ENCODE measurements around the gene FAM200B.
"Not testable (repeated sequence)": the region's sequence is repeated elsewhere in the genome, so short reads cannot be mapped to it uniquely, and the experiment has no call there.

Gene FAM200B

DNA sequence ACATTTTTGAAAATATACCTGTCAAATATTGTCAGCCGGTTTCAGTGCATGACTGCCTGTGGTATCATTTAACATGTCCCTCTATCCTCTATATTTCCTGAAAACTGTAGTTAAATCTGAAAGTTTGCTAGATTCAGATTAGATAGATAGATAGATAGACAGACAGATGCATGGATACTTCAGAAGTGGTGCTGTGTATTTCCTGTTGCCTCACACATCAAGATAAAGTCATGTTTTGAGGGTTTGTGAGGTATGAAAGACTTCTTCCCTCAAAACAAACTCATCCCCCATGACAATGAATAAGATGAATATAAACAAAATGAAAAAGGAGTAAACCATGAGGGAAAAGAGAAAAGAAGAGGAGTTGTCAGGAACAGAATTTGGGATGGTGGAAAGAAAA, 15.2 kb downstream of the FAM200B start:
- DNase-seq (ENCODE audit: low spot score): no peak

DNA sequence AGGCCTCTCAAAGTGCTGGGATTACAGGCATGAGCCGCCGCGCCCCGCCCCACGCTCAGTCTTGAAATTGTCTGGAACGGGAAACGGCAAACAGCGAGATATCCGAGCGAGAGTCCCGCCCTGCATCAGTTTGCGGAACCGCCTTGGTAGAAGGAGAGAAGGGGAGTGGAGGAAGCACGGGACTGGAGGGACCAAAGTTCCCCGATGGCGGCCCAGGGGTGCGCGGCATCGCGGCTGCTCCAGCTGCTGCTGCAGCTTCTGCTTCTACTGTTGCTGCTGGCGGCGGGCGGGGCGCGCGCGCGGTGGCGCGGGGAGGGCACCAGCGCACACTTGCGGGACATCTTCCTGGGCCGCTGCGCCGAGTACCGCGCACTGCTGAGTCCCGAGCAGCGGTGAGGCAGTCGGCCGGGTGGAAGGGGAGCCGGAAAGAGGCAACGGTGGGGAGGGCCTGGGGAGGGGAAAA, 21.3 kb downstream of the FAM200B start, which contains the start of gene BST1:
BST1 (plus strand) TSS at position 125 of the 463 bp plus-strand sequence; CDS start at position 205, 80 bp downstream.
- DNase-seq (ENCODE audit: low spot score): no peak

DNA sequence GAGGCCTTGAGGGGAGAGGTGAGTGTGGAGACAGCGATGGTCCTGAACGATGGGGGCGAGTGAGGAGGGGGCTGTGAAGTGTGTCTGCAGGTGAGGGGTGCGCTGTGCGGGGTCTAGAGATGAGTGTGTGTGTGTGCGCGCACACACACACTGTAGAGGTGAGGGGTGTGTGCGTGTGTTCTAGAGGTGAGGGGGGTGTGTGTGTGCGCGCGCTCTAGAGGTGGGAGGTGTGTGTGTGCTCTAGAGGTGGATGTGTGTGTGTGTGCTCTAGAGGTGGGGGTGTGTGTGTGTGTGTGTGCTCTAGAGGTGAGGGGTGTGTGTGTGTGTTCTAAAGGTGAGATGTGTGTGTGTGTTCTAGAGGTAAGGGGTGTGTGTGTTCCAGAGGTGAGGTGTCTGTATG, 21.8 kb downstream of the FAM200B start:
- no peak for DNase-seq (ENCODE audit: low spot score)

DNA sequence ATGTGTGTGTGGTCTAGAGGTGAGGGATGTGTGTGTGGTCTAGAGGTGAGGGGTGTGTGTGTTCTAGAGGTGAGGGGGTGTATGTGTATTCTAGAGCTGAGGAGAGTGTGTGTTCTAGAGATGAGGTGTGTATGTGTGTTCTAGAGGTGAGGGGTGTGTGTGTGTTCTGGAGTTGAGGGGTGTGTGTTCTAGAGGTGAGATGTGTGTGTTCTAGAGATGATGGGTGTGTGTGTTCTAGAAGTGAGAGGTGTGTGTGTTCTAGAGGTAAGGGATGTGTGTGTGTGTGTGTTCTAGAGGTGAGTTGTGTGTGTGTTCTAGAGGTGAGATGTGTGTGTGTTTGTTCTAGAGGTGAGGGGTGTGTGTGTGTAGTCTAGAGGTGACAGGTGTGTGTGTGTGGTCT, 22.5 kb downstream of the FAM200B start:
- DNase-seq (ENCODE audit: low spot score): no peak

DNA sequence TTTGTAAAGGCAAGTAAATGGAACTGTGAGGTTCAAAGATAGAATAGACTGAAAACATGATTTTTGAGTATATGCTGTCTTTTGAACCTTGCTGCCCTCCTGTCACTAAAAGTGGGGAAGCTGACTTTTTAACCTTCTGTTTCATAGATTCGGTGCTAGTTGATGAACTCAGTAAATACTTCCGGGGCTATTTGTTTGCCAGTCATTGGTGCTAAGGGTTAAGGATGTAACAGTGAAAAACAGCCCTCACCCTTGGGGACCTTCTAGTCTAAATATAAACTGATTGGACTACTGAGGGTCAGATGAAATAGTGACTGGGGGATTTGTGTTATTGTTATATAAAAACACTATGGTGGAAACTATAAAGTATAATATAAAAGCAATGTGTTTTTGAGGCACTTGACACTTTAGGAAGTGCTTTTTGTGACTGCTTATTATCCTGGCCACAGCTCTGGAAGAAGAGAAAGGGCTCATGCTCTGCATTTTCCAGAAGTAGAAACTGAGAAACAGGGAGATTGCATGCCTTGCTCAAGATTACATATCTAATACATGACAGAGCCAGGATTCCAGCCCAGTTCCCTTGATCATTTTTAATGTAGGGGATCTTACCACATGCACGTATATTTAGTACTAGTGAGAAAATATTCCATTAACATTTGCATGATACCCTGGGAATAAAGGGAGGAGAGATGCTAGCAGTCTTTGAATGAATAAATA, 25.2 kb downstream of the FAM200B start:
- no peak for DNase-seq (ENCODE audit: low spot score)

DNA sequence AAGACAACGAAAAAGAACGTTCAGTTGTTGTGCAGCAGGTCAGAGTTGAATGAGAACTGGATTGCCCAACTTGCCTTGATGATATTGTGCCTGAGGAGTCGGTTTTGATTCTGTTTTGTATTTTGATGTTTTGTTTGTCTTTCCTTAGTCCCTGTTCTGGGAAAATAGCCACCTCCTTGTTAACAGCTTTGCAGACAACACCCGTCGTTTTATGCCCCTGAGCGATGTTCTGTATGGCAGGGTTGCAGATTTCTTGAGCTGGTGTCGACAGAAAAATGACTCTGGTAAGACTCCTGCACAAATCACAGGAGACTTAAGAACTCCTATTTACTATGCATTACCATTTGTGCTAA, 25.7 kb downstream of the FAM200B start:
- DNase-seq (ENCODE audit: low spot score): no peak

DNA sequence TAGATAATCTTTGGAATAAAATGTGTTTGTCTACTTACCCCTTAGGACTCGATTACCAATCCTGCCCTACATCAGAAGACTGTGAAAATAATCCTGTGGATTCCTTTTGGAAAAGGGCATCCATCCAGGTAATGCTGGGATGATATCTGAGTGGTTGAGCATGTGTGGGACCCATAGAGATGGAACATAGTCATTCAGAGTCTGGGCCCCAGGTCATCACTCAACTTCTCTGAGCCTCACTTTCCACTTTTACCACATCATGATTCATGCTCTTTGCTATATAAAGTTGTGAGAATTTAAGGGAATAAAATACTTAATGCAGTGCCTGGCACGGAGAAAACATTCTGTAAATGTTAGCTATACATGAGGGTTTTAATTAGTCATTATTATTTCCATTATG, 30.1 kb downstream of the FAM200B start:
- DNase-seq (ENCODE audit: low spot score): no peak

DNA sequence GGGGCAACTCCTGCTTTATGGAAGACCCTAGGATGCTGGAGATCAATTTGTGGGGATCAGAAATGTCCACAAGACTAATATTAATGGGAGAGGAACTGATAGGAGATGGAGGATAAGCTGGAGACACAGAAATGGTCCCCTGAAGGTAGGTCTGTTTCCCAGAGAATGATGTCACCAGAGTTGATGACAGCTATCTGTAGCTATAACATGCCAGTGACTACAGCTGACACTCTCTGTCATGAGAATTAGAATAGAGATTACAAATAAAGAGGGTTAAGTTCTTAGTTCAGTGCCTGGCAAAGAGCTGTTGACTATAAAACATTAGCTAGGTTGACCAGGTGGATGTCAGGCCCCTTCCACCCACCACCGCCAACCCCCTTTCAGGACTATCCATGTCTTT, 30.6 kb downstream of the FAM200B start:
- DNase-seq (ENCODE audit: low spot score): no peak

DNA sequence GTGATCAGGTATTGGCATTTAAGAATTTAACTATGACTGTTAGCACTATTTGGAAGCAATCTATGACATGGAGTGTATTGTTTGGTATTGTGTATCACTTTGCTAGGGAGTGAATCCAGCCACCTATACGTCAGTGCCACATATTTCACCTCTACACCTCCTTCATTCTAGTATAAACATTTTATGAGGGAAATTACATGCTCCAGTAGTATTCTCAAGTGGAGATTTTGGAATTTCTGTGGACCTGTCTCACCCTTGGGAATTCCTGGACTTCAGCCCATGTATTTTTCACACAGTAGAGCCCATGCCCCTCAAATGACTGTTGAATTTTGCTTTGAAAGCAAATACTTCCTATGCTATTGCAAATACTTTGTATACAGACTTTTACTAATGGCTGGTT, 32.5 kb downstream of the FAM200B start:
- no peak for DNase-seq (ENCODE audit: low spot score)

DNA sequence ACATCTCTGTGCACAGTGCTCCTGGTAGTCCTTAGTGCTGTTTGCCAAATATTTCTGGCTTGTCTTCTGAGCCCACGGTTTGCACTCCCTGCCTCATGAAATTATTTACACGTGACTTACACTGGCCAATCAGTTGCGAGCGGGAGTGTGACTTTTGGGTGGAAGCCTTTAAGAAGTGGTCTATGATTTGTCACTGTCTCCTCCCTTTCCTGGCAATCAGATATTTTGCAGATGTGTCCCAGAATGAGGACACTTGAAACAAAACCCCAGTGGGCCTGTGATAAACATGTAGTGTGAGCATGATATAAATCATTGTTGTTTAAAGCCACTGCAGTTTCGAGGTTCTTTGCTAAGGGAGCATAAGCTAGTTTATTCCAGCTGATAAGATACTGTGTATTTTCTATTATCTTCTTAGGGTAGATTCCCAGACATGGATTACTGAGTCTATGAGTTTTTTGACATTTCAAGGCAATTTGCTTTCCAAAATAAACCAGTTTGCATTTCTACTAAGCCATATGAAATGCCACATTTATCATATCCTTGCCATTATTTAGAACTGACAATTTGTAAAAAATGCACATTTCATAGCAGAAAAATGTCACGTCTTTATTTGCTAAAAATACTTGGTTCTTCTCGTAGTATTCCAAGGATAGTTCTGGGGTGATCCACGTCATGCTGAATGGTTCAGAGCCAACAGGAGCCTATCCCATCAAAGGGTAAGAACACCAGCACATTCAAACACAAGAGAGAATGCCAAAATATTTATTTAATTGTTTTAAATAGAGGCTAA, 33.2 kb downstream of the FAM200B start:
- DNase-seq (ENCODE audit: low spot score): no peak

DNA sequence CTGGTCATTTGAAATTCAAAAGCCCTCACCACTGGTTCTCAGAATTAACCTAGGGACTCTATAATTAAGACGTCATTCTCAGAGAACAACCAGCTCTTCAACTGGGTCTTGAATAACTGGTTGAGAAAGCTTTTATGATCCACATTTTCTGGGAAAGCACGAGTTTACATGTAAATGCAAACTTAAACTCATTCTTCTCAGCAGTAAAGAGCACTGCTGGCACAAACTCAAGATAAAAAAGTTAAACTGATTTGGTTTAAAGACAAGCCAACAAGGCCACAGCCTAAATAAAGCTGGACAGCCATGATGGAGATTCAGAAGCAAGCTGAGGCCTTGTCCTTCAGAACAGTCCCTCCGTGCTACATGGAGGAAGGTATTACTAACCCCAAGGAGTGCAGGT, 34.5 kb downstream of the FAM200B start:
- DNase-seq (ENCODE audit: low spot score): no peak

DNA sequence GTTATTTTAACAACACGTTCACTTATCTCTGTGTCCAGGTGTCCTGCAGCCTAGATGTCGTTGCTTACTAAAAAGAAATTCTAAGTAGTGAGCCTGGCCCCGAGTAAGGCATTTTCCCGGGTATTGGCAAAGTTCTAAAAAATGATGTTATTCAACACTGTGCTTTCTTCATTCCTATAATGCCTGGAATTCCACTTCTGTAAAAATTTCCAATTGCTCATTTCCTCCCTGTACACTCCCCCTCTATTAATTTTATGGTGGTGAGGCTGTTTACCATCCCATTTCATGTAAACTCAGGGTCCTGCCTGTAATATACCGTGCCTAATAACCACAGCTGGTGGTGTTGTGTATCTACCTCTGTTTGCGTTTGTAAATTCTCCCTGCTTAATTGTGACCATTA, 35.5 kb downstream of the FAM200B start:
- DNase-seq (ENCODE audit: low spot score): no peak

DNA sequence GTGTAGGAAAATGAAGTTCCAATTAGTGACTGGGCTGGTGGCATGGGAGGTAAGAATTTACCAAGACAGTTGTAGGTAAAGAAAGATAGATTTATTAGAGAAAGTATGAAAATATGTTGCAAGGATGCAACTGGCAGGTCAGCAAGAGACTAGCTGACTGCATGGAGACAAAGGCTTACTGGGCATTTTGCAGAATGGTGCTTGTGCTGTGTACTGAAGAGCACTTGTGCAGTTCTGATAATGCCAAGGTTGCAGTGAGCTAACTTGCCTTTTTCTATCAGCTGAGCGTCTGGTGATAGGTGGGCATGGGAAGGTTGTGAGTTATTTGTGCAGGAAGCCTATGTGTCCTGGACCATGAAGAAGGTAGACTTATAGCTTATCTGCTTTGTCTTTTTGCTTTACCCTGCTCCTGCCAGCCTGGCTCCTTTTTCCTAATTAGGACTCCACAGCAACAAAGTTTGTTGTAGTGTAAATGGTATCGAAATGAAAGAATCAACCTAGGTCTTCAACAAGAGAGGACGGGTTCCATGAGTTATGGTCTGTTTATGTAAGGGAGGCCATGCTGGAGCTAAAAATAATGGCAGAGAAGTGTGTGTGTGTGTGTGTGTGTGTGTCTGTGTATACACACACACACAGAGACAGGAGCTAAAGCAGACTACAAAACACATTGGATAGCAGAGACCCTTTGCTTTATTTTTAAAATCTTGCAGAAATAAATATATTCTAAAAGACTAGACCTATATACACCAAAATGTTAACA, 36.2 kb downstream of the FAM200B start:
- no peak for DNase-seq (ENCODE audit: low spot score)

DNA sequence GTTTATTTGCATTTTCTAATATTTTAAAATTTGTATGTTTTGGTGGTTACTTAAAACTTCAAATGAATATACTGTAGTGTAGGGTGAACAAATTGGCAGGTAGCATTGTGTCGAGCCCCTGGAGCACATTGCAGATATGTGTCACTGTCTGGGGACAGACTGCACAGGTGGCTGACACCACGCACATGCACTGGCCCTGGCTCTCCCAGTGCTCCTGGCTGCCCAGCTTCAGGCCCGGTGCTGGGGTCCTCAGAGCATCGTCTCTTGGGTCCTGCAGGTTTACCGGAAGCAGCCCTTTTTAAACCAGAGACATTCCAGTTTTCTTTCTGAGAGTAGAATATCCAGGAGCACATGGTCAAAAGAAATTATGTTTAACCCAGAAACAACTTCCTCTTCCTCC, 36.8 kb downstream of the FAM200B start:
- no peak for DNase-seq (ENCODE audit: low spot score)

DNA sequence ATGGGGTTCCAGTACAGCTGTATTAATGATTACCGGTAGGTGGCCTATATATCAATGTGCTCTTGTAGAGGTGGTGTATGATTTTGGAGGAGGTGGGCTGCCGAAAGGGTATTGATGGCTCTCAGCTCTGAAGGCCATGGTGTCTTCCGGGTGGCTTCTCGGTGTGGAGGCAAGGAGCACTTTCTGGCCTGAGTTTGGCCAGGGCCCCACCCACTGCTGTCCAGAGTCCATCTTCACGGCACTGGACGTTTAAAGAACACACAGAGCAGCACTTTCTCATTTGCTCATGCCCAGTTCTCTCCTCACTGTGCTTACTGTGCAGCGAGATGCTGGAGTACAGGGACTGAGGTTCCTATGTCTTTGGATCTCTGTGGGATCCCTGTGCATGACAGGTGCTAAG, 37.3 kb downstream of the FAM200B start:
- DNase-seq (ENCODE audit: low spot score): no peak

DNA sequence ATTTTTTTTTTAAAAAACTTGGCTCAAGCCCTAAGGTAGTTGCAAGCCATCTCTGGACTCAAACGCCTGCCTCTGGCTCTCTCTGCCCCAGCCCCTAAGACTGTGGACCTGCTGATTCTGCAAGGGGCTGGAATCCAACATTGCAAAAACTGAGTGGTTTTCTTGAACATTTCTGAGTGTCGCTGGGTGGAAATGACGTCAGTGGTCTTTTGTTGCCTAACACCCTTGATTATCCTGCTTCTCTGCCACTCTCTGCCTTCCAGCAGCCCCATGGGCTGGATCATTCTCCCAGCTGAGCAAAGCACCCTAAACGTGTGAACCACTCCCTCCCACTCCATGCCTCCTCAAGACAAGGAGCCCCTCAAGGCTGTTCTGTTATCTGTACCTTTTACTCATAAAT, 37.9 kb downstream of the FAM200B start:
- no peak for DNase-seq (ENCODE audit: low spot score)

DNA sequence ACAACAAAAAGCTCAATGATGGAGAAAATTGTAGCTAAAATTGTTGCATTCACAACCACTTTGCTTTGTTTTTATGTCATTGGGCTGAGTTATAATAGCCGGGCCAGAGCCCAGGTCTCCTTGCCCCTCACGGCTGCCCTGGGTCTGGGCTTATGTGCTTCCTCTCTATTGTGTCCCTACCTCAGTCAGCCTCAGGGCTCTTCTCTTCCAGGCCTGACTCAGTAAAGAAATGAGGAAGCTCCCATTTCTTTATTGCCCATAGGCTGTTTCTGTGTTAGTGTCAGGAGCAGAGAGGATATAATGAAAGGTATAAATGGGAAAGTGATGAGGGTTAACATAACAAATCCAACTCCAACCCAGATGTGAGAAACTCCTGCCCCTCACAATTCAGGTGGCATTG, 39.2 kb downstream of the FAM200B start:
- no peak for DNase-seq (ENCODE audit: low spot score)

DNA sequence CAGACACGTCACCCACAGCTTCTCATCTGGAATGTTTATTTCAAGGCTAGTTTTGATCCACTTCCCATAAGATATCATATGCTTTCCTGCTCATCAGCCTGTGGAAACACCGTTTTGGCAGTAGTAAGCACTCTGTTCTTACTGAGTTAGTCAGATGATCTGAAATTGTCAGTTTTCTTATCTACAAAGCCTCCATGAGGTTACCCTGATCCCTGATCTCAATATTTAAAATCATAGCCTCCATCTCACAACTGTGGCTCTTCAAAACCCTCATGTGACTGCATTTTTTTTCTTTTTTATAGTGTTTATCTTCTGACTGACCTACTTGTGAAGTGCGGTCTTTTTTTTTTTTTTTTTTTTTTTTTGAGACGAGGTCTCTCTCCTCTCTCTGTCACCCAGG, 44.0 kb downstream of the FAM200B start:
- no peak for DNase-seq (ENCODE audit: low spot score)

DNA sequence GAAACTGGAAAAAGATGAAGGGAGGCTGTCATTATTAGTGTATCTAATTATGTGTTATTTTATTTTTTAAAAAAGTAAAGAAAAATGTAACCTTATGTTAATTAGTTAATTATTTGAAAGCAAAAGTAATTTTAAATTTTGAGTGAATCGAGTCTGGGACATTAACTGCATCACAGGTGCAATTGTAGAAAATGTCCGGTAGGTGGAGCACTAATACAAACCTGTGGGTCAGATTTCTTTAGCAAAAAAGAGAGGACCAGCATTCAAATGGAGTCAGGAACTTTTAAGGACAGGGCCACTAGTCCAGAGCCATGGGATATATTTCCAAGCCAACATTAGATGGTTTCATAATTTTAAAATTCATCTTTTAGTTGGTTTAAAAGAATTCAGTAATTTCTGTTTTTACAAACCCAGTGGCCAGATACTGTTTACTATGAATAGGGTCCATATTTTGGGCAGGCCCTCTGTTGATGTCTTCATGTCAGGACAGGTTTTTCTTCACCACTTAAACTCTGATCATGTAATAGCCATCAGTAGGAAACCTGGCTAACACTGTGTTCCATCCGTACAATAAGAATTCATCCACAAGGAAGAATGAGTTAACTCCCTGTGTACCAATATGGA, 48.4 kb downstream of the FAM200B start:
- DNase-seq (ENCODE audit: low spot score): peak; percentile 60

DNA sequence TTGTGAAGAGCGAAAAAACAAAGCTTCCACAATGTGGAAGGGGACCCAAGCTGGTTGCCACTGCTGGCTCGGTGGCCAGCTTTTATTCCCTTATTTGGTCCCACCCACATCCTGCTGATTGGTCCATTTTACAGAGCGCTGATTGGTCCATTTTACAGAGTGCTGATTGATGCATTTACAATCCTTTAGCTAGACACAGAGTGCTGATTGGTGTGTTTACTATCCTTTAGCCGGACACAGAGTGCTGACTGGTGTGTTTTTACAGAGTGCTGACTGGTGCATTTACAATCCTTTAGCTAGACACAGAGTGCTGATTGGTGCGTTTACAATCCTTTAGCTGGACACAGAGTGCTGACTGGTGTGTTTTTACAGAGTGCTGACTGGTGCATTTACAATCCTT, 51.4 kb downstream of the FAM200B start:
- not testable (repeated sequence) for DNase-seq (ENCODE audit: low spot score)

DNA sequence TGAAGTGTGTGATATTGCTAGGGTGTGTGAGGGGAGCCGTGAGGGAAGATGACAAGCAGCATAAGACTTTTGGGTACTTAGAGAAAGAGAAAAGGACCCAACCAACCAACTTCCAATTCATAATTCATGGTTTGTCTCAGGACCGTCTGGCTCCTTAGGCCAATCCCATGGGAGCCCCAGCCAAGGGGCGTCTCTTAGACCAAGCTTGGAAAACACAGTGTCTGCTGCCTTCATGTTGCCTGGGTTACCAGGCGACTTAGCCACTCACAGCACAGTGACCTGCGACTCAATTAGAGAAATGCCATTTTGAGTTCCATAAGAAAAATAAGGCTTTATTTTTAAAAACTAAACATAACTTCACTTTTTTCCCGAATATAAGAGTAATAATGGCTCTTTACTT, 53.9 kb downstream of the FAM200B start:
- DNase-seq (ENCODE audit: low spot score): no peak

DNA sequence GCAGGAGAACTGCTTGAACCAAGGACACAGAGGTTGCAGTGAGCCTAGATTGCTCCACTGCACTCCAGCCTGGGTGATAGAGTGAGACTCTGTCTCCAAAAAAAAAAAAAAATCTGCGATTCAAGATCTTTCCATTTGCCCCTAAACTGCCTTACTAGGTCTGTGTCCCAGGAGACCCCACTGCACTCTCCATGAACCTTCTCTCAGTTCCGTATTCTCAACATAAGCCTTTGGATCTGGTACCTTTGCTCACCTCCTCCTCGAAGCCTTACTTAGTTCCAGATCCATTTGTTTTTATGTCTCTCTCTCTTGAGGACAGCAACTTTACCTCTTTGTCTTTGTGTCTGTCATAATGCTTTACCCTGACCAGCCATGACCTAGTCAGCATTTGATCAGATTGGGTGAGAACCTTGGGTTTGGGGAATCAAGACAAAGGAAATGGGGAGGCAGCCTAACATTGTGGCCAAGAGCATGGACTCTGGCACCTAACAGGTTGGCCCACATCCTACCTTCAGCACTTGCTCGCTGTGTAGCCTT, 55.0 kb downstream of the FAM200B start:
- no peak for DNase-seq (ENCODE audit: low spot score)
